SK-N-SH (cell line): Measurements from ENCODE around the gene AQP1. TPM values are rescaled to one million over a fixed set of nuclear protein-coding genes. Genes with fewer than 3 reads are reported as not detected.

ENCODE experiments used
- CTCF ChIA-PET: fragments of 300-600, 350-600 bp; formaldehyde crosslinking; extraction: SDS; loops from one replicate; lab custom pipeline; 2021; lab: Yijun Ruan, JAX
- POLR2A ChIA-PET: fragments of 350-600 bp; sonication (Branson Sonifier 250); formaldehyde crosslinking; extraction: SDS; loops from one replicate; lab custom pipeline; 2020; ENCODE audit warnings: antibody characterized with exemption, inconsistent platforms; lab: Yijun Ruan, JAX
- DNase-seq: peaks from one replicate; pipeline ENCODE4 v3.0.0; 2012
- H2AFZ ChIP-seq: fragments of 200-600 bp; sonication (generic); 2 replicates; pipeline ENCODE4 v1.8.1; 2016; ENCODE audit warnings: antibody characterized with exemption, mild to moderate bottlenecking, low read depth
- H3F3A ChIP-seq: fragments of 200-600 bp; sonication (generic); replicated peaks from 2 replicates; pipeline ENCODE3; 2016; ENCODE audit warnings: antibody characterized with exemption, mild to moderate bottlenecking; ENCODE audit not compliant: insufficient read depth
- H3K27ac ChIP-seq, 2 experiments: fragments of 200-500 bp in 1 of 2; fragments of 200-600 bp in 1 of 2; sonication (Bioruptor generic) in 1 of 2; sonication (generic), shearing (Covaris generic) in 1 of 2; 2 replicates each; pipeline versions ENCODE4 v1.5.1 to v1.6.1; 2014 to 2016; ENCODE audit warnings: low read depth in 2 of 2, inconsistent platforms in 1 of 2, low read length in 1 of 2, mild to moderate bottlenecking in 1 of 2, mixed read lengths in 1 of 2
- H3K27me3 ChIP-seq: fragments of 200-600 bp; sonication (generic), shearing (Covaris generic); 2 replicates; pipeline ENCODE4 v1.6.1; 2016; ENCODE audit warnings: mixed run types; ENCODE audit not compliant: insufficient read depth
- H3K36me3 ChIP-seq, 2 experiments: fragments of 200-500 bp in 1 of 2; fragments of 200-600 bp in 1 of 2; sonication (Bioruptor generic) in 1 of 2; sonication (generic) in 1 of 2; replicated peaks in 1 of 2; 2 replicates each; pipeline versions ENCODE3 to v1.5.1; 2014 to 2016; ENCODE audit warnings: low read length in 1 of 2, mild to moderate bottlenecking in 1 of 2; ENCODE audit not compliant: insufficient read depth in 2 of 2, control insufficient read depth in 1 of 2
- H3K4me1 ChIP-seq, 2 experiments: fragments of 200-500 bp in 1 of 2; fragments of 200-600 bp in 1 of 2; sonication (Bioruptor generic) in 1 of 2; sonication (generic), shearing (Covaris generic) in 1 of 2; 2 replicates each; pipeline versions ENCODE4 v1.5.1 to v1.6.1; 2014 to 2016; ENCODE audit warnings: low read depth in 1 of 2, low read length in 1 of 2, mixed run types in 1 of 2; ENCODE audit not compliant: insufficient read depth in 2 of 2, control insufficient read depth in 1 of 2
- H3K4me2 ChIP-seq: fragments of 200-600 bp; sonication (generic), shearing (Covaris generic); 2 replicates; pipeline ENCODE4 v1.6.1; 2017; ENCODE audit warnings: mixed run types
- H3K4me3 ChIP-seq, 2 experiments: fragments of 200-500 bp in 1 of 2; fragments of 200-600 bp in 1 of 2; sonication (Bioruptor generic) in 1 of 2; sonication (generic), shearing (Covaris generic) in 1 of 2; 2 replicates each; pipeline versions ENCODE4 v1.5.1 to v1.8.1; 2014 to 2016; ENCODE audit warnings: low read depth in 2 of 2, inconsistent platforms in 1 of 2, low read length in 1 of 2, mild to moderate bottlenecking in 1 of 2, mixed read lengths in 1 of 2, moderate library complexity in 1 of 2
- H3K79me2 ChIP-seq: fragments of 200-600 bp; sonication (generic); 2 replicates; pipeline ENCODE4 v1.8.1; 2017; ENCODE audit warnings: mild to moderate bottlenecking; ENCODE audit not compliant: insufficient read depth
- H3K9ac ChIP-seq: fragments of 200-600 bp; sonication (generic); 2 replicates; pipeline ENCODE4 v1.6.1; 2017; ENCODE audit warnings: mixed run types
- H3K9me2 ChIP-seq: fragments of 200-600 bp; sonication (generic); 2 replicates; pipeline ENCODE4 v1.6.1; 2017; ENCODE audit warnings: mixed run types
- H3K9me3 ChIP-seq: fragments of 200-600 bp; sonication (generic); 2 replicates; pipeline ENCODE4 v1.6.1; 2017; ENCODE audit warnings: mixed run types, mild to moderate bottlenecking, moderate library complexity
- H4K20me1 ChIP-seq: fragments of 200-600 bp; sonication (generic); 2 replicates; pipeline ENCODE4 v1.6.1; 2017; ENCODE audit warnings: mild to moderate bottlenecking, mixed run types; ENCODE audit not compliant: insufficient read depth
- EP300 ChIP-seq, 2 experiments: IDR thresholded peaks; 2 replicates each; pipeline versions ENCODE4 v1.4.0 to v1.6.1; 2012; ENCODE audit warnings: borderline replicate concordance in 1 of 2, low read depth in 1 of 2, low read length in 1 of 2
- FOSL2 ChIP-seq: IDR thresholded peaks from 2 replicates; pipeline ENCODE4 v1.4.0; 2012; ENCODE audit warnings: low read depth, mild to moderate bottlenecking, moderate library complexity, borderline replicate concordance
- GABPA ChIP-seq: IDR thresholded peaks from 2 replicates; pipeline ENCODE4 v1.4.0; 2012; ENCODE audit warnings: low read depth, mild to moderate bottlenecking
- JUND ChIP-seq: IDR thresholded peaks from 2 replicates; pipeline ENCODE4 v1.4.0; 2012
- MEF2A ChIP-seq: IDR thresholded peaks from 2 replicates; pipeline ENCODE4 v1.4.0; 2012; ENCODE audit warnings: low read depth, borderline replicate concordance
- MXI1 ChIP-seq: IDR thresholded peaks from 2 replicates; pipeline ENCODE4 v1.6.1; 2012; ENCODE audit warnings: mild to moderate bottlenecking, low read depth, low read length, improper control_type of control experiment
- RAD21 ChIP-seq: IDR thresholded peaks from 2 replicates; pipeline ENCODE4 v1.6.1; 2012; ENCODE audit warnings: mild to moderate bottlenecking, low read length
- RCOR1 ChIP-seq: fragments of 150-350 bp; IDR thresholded peaks from 2 replicates; pipeline ENCODE4 v1.6.1; 2017; ENCODE audit warnings: antibody characterized with exemption, low read length
- RFX5 ChIP-seq: IDR thresholded peaks from 2 replicates; pipeline ENCODE4 v1.6.1; 2012; ENCODE audit warnings: mild to moderate bottlenecking, improper control_type of control experiment, low read length
- RXRA ChIP-seq: IDR thresholded peaks from 2 replicates; pipeline ENCODE4 v1.4.0; 2012; ENCODE audit warnings: low read depth, mild to moderate bottlenecking, borderline replicate concordance
- SIN3A ChIP-seq: IDR thresholded peaks from 2 replicates; pipeline ENCODE4 v1.6.1; 2012; ENCODE audit warnings: low read depth, mild to moderate bottlenecking, low read length, moderate library complexity, borderline replicate concordance
- SMC3 ChIP-seq: IDR thresholded peaks from 2 replicates; pipeline ENCODE4 v1.6.1; 2012; ENCODE audit warnings: low read depth, low read length, improper control_type of control experiment
- TAF1 ChIP-seq: IDR thresholded peaks from 2 replicates; pipeline ENCODE4 v1.6.1; 2012; ENCODE audit warnings: low read depth, mild to moderate bottlenecking, low read length, moderate library complexity, borderline replicate concordance
- TEAD4 ChIP-seq: IDR thresholded peaks from 2 replicates; pipeline ENCODE4 v1.4.0; 2012; ENCODE audit warnings: mild to moderate bottlenecking, borderline replicate concordance; ENCODE audit not compliant: insufficient read depth
- YY1 ChIP-seq: IDR thresholded peaks from 2 replicates; pipeline ENCODE4 v1.4.0; 2012; ENCODE audit warnings: low read depth, mild to moderate bottlenecking
- ZBTB33 ChIP-seq: IDR thresholded peaks from 2 replicates; pipeline ENCODE4 v1.4.0; 2012; ENCODE audit warnings: low read depth, borderline replicate concordance
- WGBS: methylation state at CpG from one replicate; pipeline ENCODE4 v1.1.6; 2017; ENCODE audit warnings: low lambda C conversion rate; 5-methylcytosine and 5-hydroxymethylcytosine counted together
- polyA plus RNA-seq, 3 experiments: library from polyadenylated mRNA; depleted of rRNA; stranded (reverse); fragments of >200 nt; gene quantifications; 2 replicates each; pipeline ENCODE4 v1.2.3, GENCODE V29; 2012
- TF ChIP-seq, protein P1 (sequence below): IDR thresholded peaks from 2 replicates; pipeline ENCODE4 v1.4.0; 2012; ENCODE audit warnings: low read depth, borderline replicate concordance
- TF ChIP-seq, protein P2 (sequence below): IDR thresholded peaks from 2 replicates; pipeline ENCODE4 v1.6.1; 2012; ENCODE audit warnings: mild to moderate bottlenecking, low read depth, low read length, moderate library complexity
- TF ChIP-seq, protein P3 (sequence below): fragments of 200-600 bp; sonication (generic); IDR thresholded peaks from 2 replicates; pipeline ENCODE4 v1.6.1; 2017; ENCODE audit warnings: antibody characterized with exemption, mild to moderate bottlenecking, moderate library complexity

AQP1 gene
- polyA plus RNA-seq, 1 of the 3 experiments (the other 2 are of a cell fraction) = 1.7 TPM

GRCh38 chr7:30864101-30864500 is 47.6 kb upstream of the AQP1 start:
- no peak overlapping the region for H3K4me3 ChIP-seq
- H3K9me3 ChIP-seq = no peaks in the 10 kb centered on the region
- no peaks in the 10 kb centered on the region for H3K9me2 ChIP-seq
- no peak overlapping the region; a peak in 1 of 4 replicates for H3K27ac ChIP-seq
- TF ChIP-seq TEAD4 (no peak), FOSL2 (no peak), MXI1 (no peak), JUND (no peak), RAD21 (no peak), MEF2A (no peak), GABPA (no peak), EP300 (IDR thresholded peaks at IDR 0.05; ENCODE audit: borderline replicate concordance in 1 of 2, low read depth in 1 of 2, low read length in 1 of 2) (no peak), RFX5 (no peak), SMC3 (no peak), TAF1 (no peak), RCOR1 (no peak), RXRA (no peak), SIN3A (no peak), ZBTB33 (no peak), YY1 (no peak)
- TF ChIP-seq, protein P1, sequence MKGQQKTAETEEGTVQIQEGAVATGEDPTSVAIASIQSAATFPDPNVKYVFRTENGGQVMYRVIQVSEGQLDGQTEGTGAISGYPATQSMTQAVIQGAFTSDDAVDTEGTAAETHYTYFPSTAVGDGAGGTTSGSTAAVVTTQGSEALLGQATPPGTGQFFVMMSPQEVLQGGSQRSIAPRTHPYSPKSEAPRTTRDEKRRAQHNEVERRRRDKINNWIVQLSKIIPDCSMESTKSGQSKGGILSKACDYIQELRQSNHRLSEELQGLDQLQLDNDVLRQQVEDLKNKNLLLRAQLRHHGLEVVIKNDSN = no peak
- TF ChIP-seq, protein P2, sequence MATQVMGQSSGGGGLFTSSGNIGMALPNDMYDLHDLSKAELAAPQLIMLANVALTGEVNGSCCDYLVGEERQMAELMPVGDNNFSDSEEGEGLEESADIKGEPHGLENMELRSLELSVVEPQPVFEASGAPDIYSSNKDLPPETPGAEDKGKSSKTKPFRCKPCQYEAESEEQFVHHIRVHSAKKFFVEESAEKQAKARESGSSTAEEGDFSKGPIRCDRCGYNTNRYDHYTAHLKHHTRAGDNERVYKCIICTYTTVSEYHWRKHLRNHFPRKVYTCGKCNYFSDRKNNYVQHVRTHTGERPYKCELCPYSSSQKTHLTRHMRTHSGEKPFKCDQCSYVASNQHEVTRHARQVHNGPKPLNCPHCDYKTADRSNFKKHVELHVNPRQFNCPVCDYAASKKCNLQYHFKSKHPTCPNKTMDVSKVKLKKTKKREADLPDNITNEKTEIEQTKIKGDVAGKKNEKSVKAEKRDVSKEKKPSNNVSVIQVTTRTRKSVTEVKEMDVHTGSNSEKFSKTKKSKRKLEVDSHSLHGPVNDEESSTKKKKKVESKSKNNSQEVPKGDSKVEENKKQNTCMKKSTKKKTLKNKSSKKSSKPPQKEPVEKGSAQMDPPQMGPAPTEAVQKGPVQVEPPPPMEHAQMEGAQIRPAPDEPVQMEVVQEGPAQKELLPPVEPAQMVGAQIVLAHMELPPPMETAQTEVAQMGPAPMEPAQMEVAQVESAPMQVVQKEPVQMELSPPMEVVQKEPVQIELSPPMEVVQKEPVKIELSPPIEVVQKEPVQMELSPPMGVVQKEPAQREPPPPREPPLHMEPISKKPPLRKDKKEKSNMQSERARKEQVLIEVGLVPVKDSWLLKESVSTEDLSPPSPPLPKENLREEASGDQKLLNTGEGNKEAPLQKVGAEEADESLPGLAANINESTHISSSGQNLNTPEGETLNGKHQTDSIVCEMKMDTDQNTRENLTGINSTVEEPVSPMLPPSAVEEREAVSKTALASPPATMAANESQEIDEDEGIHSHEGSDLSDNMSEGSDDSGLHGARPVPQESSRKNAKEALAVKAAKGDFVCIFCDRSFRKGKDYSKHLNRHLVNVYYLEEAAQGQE = no peak
- TF ChIP-seq, protein P3, sequence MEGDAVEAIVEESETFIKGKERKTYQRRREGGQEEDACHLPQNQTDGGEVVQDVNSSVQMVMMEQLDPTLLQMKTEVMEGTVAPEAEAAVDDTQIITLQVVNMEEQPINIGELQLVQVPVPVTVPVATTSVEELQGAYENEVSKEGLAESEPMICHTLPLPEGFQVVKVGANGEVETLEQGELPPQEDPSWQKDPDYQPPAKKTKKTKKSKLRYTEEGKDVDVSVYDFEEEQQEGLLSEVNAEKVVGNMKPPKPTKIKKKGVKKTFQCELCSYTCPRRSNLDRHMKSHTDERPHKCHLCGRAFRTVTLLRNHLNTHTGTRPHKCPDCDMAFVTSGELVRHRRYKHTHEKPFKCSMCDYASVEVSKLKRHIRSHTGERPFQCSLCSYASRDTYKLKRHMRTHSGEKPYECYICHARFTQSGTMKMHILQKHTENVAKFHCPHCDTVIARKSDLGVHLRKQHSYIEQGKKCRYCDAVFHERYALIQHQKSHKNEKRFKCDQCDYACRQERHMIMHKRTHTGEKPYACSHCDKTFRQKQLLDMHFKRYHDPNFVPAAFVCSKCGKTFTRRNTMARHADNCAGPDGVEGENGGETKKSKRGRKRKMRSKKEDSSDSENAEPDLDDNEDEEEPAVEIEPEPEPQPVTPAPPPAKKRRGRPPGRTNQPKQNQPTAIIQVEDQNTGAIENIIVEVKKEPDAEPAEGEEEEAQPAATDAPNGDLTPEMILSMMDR = no peak
- TF ChIP-seq, all 33 proteins: peak for 0
- WGBS = 100% methylated on average over 3 of the region's 3 CpGs
- Histone ChIP-seq H3K4me2 (no peak overlapping the region), H3K9ac (no peak overlapping the region), H2AFZ (no peak overlapping the region), H3K36me3 (peaks cover 0 to 2% of the 10 kb centered on the region in 2 experiments), H3F3A (no peaks in the 10 kb centered on the region), H3K27me3 (no peaks in the 10 kb centered on the region), H3K4me1 (peaks cover 2 to 53% of the 10 kb centered on the region in 2 experiments; a peak in 2 of 4 replicates), H3K79me2 (no peaks in the 10 kb centered on the region), H4K20me1 (no peaks in the 10 kb centered on the region)
- ChIA-PET POLR2A (interaction anchor here (0.6 kb wide), 2 partner anchors 49 to 93 kb away, joined by 3 read pairs; partner anchors contain the start of gene MINDY4), CTCF (interaction anchor here (1.1 to 1.5 kb wide), 3 partner anchors 74 to 258 kb away, joined by 3 to 5 read pairs (median 5); no protein-coding TSS in a partner anchor)
- no peak for DNase-seq
